GM19438 (cell line): ENCODE results near the gene GFI1B.
A peak's percentile ranks its signal among the peaks of the same experiment; 100 is the strongest.
"Not testable (repeated sequence)": the region's sequence is repeated elsewhere in the genome, so short reads cannot be mapped to it uniquely, and the experiment has no call there.

Source experiments
- ATAC-seq: cut with Tn5 transposase; IDR thresholded peaks from one replicate; pipeline ENCODE4 v1.9.1; 2021; ENCODE audit warnings: low read depth; ENCODE audit not compliant: unreplicated experiment

Gene GFI1B

GRCh38 chr9:132965478-132965877, 13.0 kb upstream of the GFI1B start:
- no peak for ATAC-seq

GRCh38 chr9:132967908-132968307, 10.6 kb upstream of the GFI1B start:
- not testable (repeated sequence) for ATAC-seq

- no peak for ATAC-seq
Observed at GRCh38 chr9:132969783-132970182, 8.7 kb upstream of the GFI1B start.

- ATAC-seq = no peak
Observed at GRCh38 chr9:132970324-132971062, 8.0 kb upstream of the GFI1B start.

- ATAC-seq = no peak
Observed at GRCh38 chr9:132973166-132973565, 5.3 kb upstream of the GFI1B start.

- no peak for ATAC-seq
Observed at GRCh38 chr9:132973713-132974112, 4.8 kb upstream of the GFI1B start.

- ATAC-seq = no peak
Observed at GRCh38 chr9:132975961-132976360, 2.5 kb upstream of the GFI1B start.

GRCh38 chr9:132976571-132976970, 1.9 kb upstream of the GFI1B start:
- ATAC-seq = no peak

GRCh38 chr9:132978112-132978450, 413 bp upstream of the GFI1B start:
- no peak for ATAC-seq

GRCh38 chr9:132980157-132980556, 1.7 kb downstream of the GFI1B start:
- no peak for ATAC-seq

GRCh38 chr9:132982458-132982857, 4.0 kb downstream of the GFI1B start:
- ATAC-seq = peak; percentile 65

- ATAC-seq = no peak
Observed at GRCh38 chr9:132983491-132984201, 5.2 kb downstream of the GFI1B start.

GRCh38 chr9:132984202-132985070, 5.9 kb downstream of the GFI1B start:
- no peak for ATAC-seq

- no peak for ATAC-seq
Observed at GRCh38 chr9:132985071-132985350, 6.5 kb downstream of the GFI1B start.

GRCh38 chr9:132985489-132985888, 7.0 kb downstream of the GFI1B start:
- no peak for ATAC-seq

GRCh38 chr9:132986114-132986513, 7.6 kb downstream of the GFI1B start:
- ATAC-seq = no peak

- ATAC-seq = no peak
Observed at GRCh38 chr9:132986640-132987620, 8.4 kb downstream of the GFI1B start.

GRCh38 chr9:132988244-132989013, 9.9 kb downstream of the GFI1B start:
- ATAC-seq = no peak

- no peak for ATAC-seq
Observed at GRCh38 chr9:132989014-132989310, 10.5 kb downstream of the GFI1B start.
